Testis (tissue), 2 donors: ENCODE measurements around the gene CEP85L.

ENCODE experiments used
- POLR2A ChIP-seq: fragments of 450-650 bp; IDR thresholded peaks from one replicate; pipeline ENCODE4 v1.6.1; 2017; ENCODE audit warnings: antibody characterized with exemption, mild to moderate bottlenecking, moderate library complexity
- TF ChIP-seq, protein P1 (sequence below), 3 experiments: fragments of 450-650 bp in 2 of 3; fragments of 200-600 bp in 1 of 3; sonication (generic) in 1 of 3; IDR thresholded peaks; one replicate each; pipeline ENCODE4 v1.5.1; 2016 to 2019; ENCODE audit warnings: antibody characterized with exemption in 3 of 3, mild to moderate bottlenecking in 2 of 3, moderate library complexity in 1 of 3

DNA sequence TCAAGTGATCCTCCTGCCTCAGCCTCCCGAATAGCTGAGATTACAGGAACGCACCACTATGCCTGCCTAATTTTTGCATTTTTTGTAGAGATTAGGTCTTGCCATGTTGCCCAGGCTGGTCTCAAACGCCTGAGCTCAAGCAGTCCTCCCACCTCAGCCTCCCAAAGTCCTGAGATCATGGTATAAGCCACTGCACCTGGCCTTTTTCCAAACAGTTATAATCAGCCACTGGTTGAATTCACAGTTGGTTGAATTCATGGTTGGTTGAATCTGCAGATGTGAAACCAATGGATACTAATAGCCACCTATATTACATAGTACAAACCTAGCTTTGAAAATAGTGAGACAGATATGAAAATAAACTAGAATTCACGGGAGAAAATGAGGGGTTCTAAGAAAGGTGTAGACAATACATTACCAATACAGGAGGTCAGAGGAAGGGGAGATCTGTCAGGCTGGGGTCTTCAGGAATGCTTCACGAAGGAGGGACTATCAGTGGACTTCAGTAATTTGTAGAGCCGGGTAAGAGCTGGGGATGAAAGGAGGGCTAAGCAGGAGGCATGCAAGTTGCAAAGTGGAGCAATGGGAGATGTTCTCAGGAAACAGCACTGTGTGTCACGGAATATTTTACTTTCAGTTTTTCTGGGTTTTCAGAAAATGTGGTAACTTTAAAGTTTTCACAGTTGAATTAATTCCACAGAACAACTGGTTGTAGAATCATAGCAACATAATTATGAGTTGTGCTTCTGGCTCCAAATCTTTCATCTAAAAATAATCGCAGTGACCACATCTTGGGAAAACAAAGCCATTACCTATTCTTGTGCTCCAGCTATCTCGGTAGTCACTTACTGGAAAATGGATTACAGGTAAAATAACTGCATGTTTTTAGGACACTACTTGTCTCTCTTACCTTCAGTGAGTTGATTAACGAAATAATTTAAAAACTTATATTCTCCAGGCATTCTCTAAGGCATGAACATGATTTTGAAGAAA, 12.9 kb upstream of the CEP85L start:
- TF ChIP-seq POLR2A: no peak
- TF ChIP-seq, protein P1, sequence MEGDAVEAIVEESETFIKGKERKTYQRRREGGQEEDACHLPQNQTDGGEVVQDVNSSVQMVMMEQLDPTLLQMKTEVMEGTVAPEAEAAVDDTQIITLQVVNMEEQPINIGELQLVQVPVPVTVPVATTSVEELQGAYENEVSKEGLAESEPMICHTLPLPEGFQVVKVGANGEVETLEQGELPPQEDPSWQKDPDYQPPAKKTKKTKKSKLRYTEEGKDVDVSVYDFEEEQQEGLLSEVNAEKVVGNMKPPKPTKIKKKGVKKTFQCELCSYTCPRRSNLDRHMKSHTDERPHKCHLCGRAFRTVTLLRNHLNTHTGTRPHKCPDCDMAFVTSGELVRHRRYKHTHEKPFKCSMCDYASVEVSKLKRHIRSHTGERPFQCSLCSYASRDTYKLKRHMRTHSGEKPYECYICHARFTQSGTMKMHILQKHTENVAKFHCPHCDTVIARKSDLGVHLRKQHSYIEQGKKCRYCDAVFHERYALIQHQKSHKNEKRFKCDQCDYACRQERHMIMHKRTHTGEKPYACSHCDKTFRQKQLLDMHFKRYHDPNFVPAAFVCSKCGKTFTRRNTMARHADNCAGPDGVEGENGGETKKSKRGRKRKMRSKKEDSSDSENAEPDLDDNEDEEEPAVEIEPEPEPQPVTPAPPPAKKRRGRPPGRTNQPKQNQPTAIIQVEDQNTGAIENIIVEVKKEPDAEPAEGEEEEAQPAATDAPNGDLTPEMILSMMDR (IDR thresholded peaks at IDR 0.05): no peak
